Stimulated activated CD4-positive, alpha-beta T cell treated with anti-CD3 and anti-CD28 coated beads, Interleukin-1b, Interleukin-23, amount 100 ng/mL, for 48 hours (primary cell): ENCODE data around the gene CDH4.

Source experiments
- DNase-seq: peaks from one replicate; pipeline ENCODE4 v3.0.0-alpha.2; 2020

CDH4 gene

GRCh38 chr20:61621035-61621730, 369.1 kb downstream of the CDH4 start:
- no peak for DNase-seq

GRCh38 chr20:61621852-61622251, 369.8 kb downstream of the CDH4 start:
- no peak for DNase-seq

- DNase-seq, result no peak
Observed at GRCh38 chr20:61623451-61623850, 371.4 kb downstream of the CDH4 start.

GRCh38 chr20:61625246-61625645, 373.2 kb downstream of the CDH4 start:
- no peak for DNase-seq

- no peak for DNase-seq
Observed at GRCh38 chr20:61626412-61626811, 374.4 kb downstream of the CDH4 start.

GRCh38 chr20:61627791-61628415, 375.8 kb downstream of the CDH4 start:
- no peak for DNase-seq

GRCh38 chr20:61628480-61628879, 376.4 kb downstream of the CDH4 start:
- no peak for DNase-seq

GRCh38 chr20:61628901-61629601, 377.0 kb downstream of the CDH4 start:
- DNase-seq, result no peak

GRCh38 chr20:61629602-61630390, 377.7 kb downstream of the CDH4 start:
- no peak for DNase-seq

- no peak for DNase-seq
Observed at GRCh38 chr20:61630391-61630650, 378.3 kb downstream of the CDH4 start.

GRCh38 chr20:61630816-61631215, 378.8 kb downstream of the CDH4 start:
- DNase-seq, result no peak

- DNase-seq, result no peak
Observed at GRCh38 chr20:61631751-61632150, 379.7 kb downstream of the CDH4 start.

- DNase-seq, result no peak
Observed at GRCh38 chr20:61633004-61633403, 380.9 kb downstream of the CDH4 start.

- no peak for DNase-seq
Observed at GRCh38 chr20:61634376-61635145, 382.5 kb downstream of the CDH4 start.

- DNase-seq, result no peak
Observed at GRCh38 chr20:61635721-61636455, 383.8 kb downstream of the CDH4 start.

GRCh38 chr20:61636531-61637116, 384.6 kb downstream of the CDH4 start:
- DNase-seq, result no peak

- DNase-seq, result no peak
Observed at GRCh38 chr20:61638802-61639585, 386.9 kb downstream of the CDH4 start.

GRCh38 chr20:61640131-61640870, 388.2 kb downstream of the CDH4 start:
- DNase-seq, result no peak

- DNase-seq, result no peak
Observed at GRCh38 chr20:61640871-61641245, 388.8 kb downstream of the CDH4 start.
